Lower lobe of right lung (tissue), 2 donors: ENCODE results near the gene COA6. TPM values are rescaled to one million over a fixed set of nuclear protein-coding genes. Genes with fewer than 3 reads are reported as not detected.

ENCODE experiments used
- ATAC-seq, 2 donors: fragments of 200-7000 bp; cut with Tn5 transposase; one replicate each; pipeline ENCODE4 v1.9.1; 2020 to 2022; ENCODE audit warnings: mild to moderate bottlenecking in 2 of 2, moderate library complexity in 2 of 2
- DNase-seq: peaks from one replicate; pipeline ENCODE4 v3.0.0-alpha.2; 2020
- H3K27ac ChIP-seq: fragments of 200-600 bp; one replicate; pipeline ENCODE4 v1.8.0; 2022
- H3K27me3 ChIP-seq: fragments of 200-600 bp; one replicate; pipeline ENCODE4 v1.8.0; 2022; ENCODE audit warnings: low read depth
- H3K36me3 ChIP-seq: fragments of 200-600 bp; one replicate; pipeline ENCODE4 v1.8.0; 2022; ENCODE audit warnings: mild to moderate bottlenecking
- H3K4me1 ChIP-seq: fragments of 200-600 bp; one replicate; pipeline ENCODE4 v1.8.0; 2022
- H3K4me3 ChIP-seq: fragments of 200-600 bp; one replicate; pipeline ENCODE4 v1.8.0; 2022; ENCODE audit warnings: mild to moderate bottlenecking
- H3K9me3 ChIP-seq: fragments of 200-600 bp; one replicate; pipeline ENCODE4 v1.8.0; 2022
- CTCF ChIP-seq: fragments of 200-600 bp; IDR thresholded peaks from one replicate; pipeline ENCODE4 v1.8.0; 2022; ENCODE audit warnings: antibody characterized with exemption, mild to moderate bottlenecking
- intact Hi-C: fragments of 100-400 bp; cut with DNase I; formaldehyde crosslinking; loops from one replicate; pipeline ENCODE4 v1.11.0; 2022
- total RNA-seq: library from RNA; stranded (reverse); fragmentation: NEBNext Ultra II Directional; extraction: Animal tissue kit (Norgen Biotek cat#: 25700); gene quantifications from one replicate; pipeline ENCODE4 v1.2.1, GENCODE V29; 2021
- donor health status: DM: no; HTN: yes; CAD: no; lungs with severe emphysema.

The COA6 gene
- total RNA-seq, 1 donor from 2014 or later, result 29.7 TPM

DNA sequence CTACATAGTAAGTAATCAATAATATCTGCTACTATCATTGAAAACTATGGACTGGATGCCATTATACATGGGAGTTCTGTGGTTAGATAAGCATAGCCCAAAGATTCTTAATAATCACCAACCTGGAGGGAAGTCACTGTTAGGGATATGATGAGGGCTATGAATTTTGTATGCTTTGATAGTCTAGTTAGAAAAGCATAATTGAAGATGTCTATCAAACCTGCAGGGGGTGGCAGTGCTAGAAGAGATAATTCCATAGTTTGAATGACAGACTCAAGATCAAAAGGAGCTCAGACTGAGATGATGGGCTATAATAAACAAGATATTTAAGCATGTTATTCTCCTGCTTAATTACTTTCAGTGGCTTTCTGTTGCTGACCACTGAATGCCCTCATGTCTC lies 15.4 kb upstream of the COA6 start:
- H3K27me3 ChIP-seq, result no peaks in the 10 kb centered on the region
- no peaks in the 10 kb centered on the region for H3K36me3 ChIP-seq
- H3K27ac ChIP-seq, result no peak overlapping the region
- TF ChIP-seq CTCF, result no peak
- H3K4me3 ChIP-seq, result no peak overlapping the region
- no peaks in the 10 kb centered on the region for H3K4me1 ChIP-seq
- DNase-seq (no peak), ATAC-seq (no peak)
- H3K9me3 ChIP-seq, result no peaks in the 10 kb centered on the region
- intact Hi-C loops, result no loop called here

- intact Hi-C loops, result no loop called here
- no peak overlapping the region for H3K27ac ChIP-seq
- no peak for TF ChIP-seq CTCF
- H3K9me3 ChIP-seq, result no peaks in the 10 kb centered on the region
- DNase-seq (no peak), ATAC-seq (no peak)
- no peak overlapping the region for H3K4me3 ChIP-seq
- no peaks in the 10 kb centered on the region for H3K27me3 ChIP-seq
- H3K36me3 ChIP-seq, result no peaks in the 10 kb centered on the region
- H3K4me1 ChIP-seq, result no peaks in the 10 kb centered on the region
Observed at GRCh38 chr1:234361102-234361603, 12.1 kb upstream of the COA6 start.

- H3K27ac ChIP-seq, result no peak overlapping the region
- DNase-seq (no peak), ATAC-seq (no peak)
- no peaks in the 10 kb centered on the region for H3K4me1 ChIP-seq
- intact Hi-C loops, result no loop called here
- no peak overlapping the region for H3K4me3 ChIP-seq
- H3K27me3 ChIP-seq, result no peaks in the 10 kb centered on the region
- TF ChIP-seq CTCF, result no peak
- H3K36me3 ChIP-seq, result no peaks in the 10 kb centered on the region
- H3K9me3 ChIP-seq, result no peaks in the 10 kb centered on the region
Observed at GRCh38 chr1:234362558-234362957, 10.7 kb upstream of the COA6 start.

DNA sequence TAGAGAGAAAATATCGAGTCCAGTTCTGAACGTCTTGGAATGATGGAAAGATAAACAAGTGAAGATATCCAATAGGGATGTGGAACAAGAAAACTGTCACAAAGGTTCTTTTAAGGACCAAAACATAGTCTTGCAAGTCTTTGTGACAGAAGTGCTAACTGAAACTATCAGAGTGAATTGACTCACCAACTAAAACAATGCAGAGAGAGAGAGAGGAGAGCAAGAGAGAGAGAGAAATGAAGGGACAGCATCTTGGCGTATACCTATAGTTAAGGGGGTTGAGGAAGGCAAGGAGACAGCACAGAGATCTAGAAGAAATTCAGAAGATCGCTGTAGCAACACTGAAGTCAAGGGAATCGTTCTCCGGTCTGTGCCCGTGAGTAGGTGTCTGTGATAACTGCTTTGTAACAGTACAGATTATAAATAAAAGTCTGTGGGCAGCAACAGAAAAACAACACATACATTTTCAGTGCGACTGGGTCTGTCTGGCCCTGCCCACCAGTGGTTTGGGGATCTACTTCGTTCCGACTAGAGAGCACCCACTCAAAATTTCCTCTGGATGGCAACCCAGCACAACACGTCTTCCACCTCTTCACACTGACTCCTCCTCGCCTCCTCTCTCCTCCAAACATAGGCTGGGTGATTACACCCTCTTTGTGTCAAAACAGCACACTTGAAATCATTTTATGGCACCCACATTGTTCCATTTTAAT lies 4.8 kb upstream of the COA6 start:
- Histone ChIP-seq H3K4me1 (peaks cover 8% of the 10 kb centered on the region), H3K4me3 (no peak overlapping the region), H3K9me3 (no peaks in the 10 kb centered on the region), H3K27me3 (no peaks in the 10 kb centered on the region), H3K36me3 (no peaks in the 10 kb centered on the region), H3K27ac (no peak overlapping the region)
- DNase-seq (no peak), ATAC-seq (no peak)
- TF ChIP-seq CTCF, result no peak
- intact Hi-C loops, result no loop called here

- ATAC-seq (no peak), DNase-seq (no peak)
- no peak overlapping the region for H3K27ac ChIP-seq
- TF ChIP-seq CTCF, result no peak
- H3K4me3 ChIP-seq, result no peak overlapping the region
- H3K36me3 ChIP-seq, result no peaks in the 10 kb centered on the region
- no peaks in the 10 kb centered on the region for H3K9me3 ChIP-seq
- intact Hi-C loops, result no loop called here
- H3K4me1 ChIP-seq, result peaks cover 10% of the 10 kb centered on the region
- H3K27me3 ChIP-seq, result no peaks in the 10 kb centered on the region
Observed at GRCh38 chr1:234369033-234369430, 4.2 kb upstream of the COA6 start.
